Endothelial cell of umbilical vein (primary cell): ENCODE results near the gene MCM6. TPM values are rescaled to one million over a fixed set of nuclear protein-coding genes. Genes with fewer than 3 reads are reported as not detected.

ENCODE experiments used
- BruUV-seq: library from RNA; stranded (reverse); fragments of 400-500 nt; replicated peaks from 2 replicates; lab custom pipeline; 2021; lab: Mats Ljungman, UMichigan
- CTCF ChIA-PET: fragments of 300-600, 350-600 bp; sonication (Branson Sonifier 250); formaldehyde crosslinking; loops from one replicate; lab custom pipeline; 2021; ENCODE audit warnings: antibody characterized with exemption, inconsistent platforms; lab: Charles Lee
- POLR2A ChIA-PET: fragments of 300-600, 350-600 bp; sonication (Branson Sonifier 250); formaldehyde crosslinking; loops from one replicate; lab custom pipeline; 2021; ENCODE audit warnings: antibody characterized with exemption, inconsistent platforms; lab: Charles Lee
- DNase-seq: peaks from one replicate; pipeline ENCODE4 v3.0.0-alpha.2; 2011; ENCODE audit warnings: low read depth, low spot score
- FAIRE-seq: peaks from 2 replicates; lab custom pipeline; 2011; peaks lifted over from hg19 to GRCh38; lab: Jason Lieb, UNC
- H2AFZ ChIP-seq: 2 replicates; pipeline ENCODE4 v1.6.0; 2012; ENCODE audit warnings: low read depth, low read length, control low read depth, inconsistent platforms
- H3K27ac ChIP-seq: 2 replicates; pipeline ENCODE4 v1.5.1; 2011; ENCODE audit warnings: low read depth, mild to moderate bottlenecking, control low read depth, low read length, moderate library complexity; ENCODE audit not compliant: insufficient read depth
- H3K27me3 ChIP-seq, 2 experiments: 2 replicates each; pipeline versions ENCODE4 v1.6.0 to v1.6.1; 2011; ENCODE audit warnings: low read length in 2 of 2, mixed read lengths in 1 of 2; ENCODE audit not compliant: control insufficient read depth in 2 of 2, insufficient read depth in 2 of 2
- H3K36me3 ChIP-seq, 2 experiments: 2 replicates in 1 of 2; 3 replicates in 1 of 2; pipeline ENCODE4 v1.5.1; 2011; ENCODE audit warnings: low read length in 2 of 2, mild to moderate bottlenecking in 1 of 2, moderate library complexity in 1 of 2; ENCODE audit not compliant: control insufficient read depth in 2 of 2, insufficient read depth in 2 of 2; ENCODE audit errors: extremely low read depth in 1 of 2
- H3K4me1 ChIP-seq: 3 replicates; pipeline ENCODE4 v1.5.1; 2011; ENCODE audit warnings: mild to moderate bottlenecking, low read length; ENCODE audit not compliant: control insufficient read depth, insufficient read depth; ENCODE audit errors: extremely low read depth
- H3K4me2 ChIP-seq: 2 replicates; pipeline ENCODE4 v1.6.1; 2011; ENCODE audit warnings: low read length, control low read depth, mixed read lengths; ENCODE audit not compliant: insufficient read depth
- H3K4me3 ChIP-seq, 3 experiments: fragments of 200-600 bp in 1 of 3; sonication (generic), shearing (Covaris generic) in 1 of 3; replicated peaks in 1 of 3; 2 replicates each; pipeline ENCODE4 v1.5.1; 2011 to 2016; ENCODE audit warnings: control low read depth in 3 of 3, low read length in 3 of 3, mild to moderate bottlenecking in 2 of 3, inconsistent platforms in 1 of 3, low read depth in 1 of 3, moderate library complexity in 1 of 3; ENCODE audit not compliant: insufficient read depth in 1 of 3
- H3K79me2 ChIP-seq: 2 replicates; pipeline ENCODE4 v1.6.0; 2012; ENCODE audit warnings: low read length, inconsistent platforms; ENCODE audit not compliant: control insufficient read depth, insufficient read depth
- H3K9ac ChIP-seq: replicated peaks from 2 replicates; pipeline ENCODE3; 2011; ENCODE audit warnings: low read length, control low read depth; ENCODE audit not compliant: insufficient read depth; ENCODE audit errors: extremely low read depth
- H3K9me1 ChIP-seq: replicated peaks from 3 replicates; pipeline ENCODE4 v1.6.0; 2011; ENCODE audit warnings: mild to moderate bottlenecking, low read length; ENCODE audit not compliant: control insufficient read depth, insufficient read depth; ENCODE audit errors: extremely low read depth
- H3K9me3 ChIP-seq: replicated peaks from 2 replicates; pipeline ENCODE4 v1.5.1; 2012; ENCODE audit warnings: low read length, inconsistent platforms; ENCODE audit not compliant: control insufficient read depth, insufficient read depth
- H4K20me1 ChIP-seq: replicated peaks from 2 replicates; pipeline ENCODE3; 2011; ENCODE audit warnings: mild to moderate bottlenecking, low read length; ENCODE audit not compliant: control insufficient read depth, insufficient read depth; ENCODE audit errors: extremely low read depth
- CTCF ChIP-seq, 2 donors: IDR thresholded peaks; 1 replicate in 1 of 2; 2 replicates in 1 of 2; pipeline ENCODE4 v1.5.1; 2011; ENCODE audit warnings: low read length in 2 of 2, mild to moderate bottlenecking in 2 of 2, moderate library complexity in 2 of 2, control low read depth in 1 of 2, inconsistent platforms in 1 of 2, low read depth in 1 of 2; ENCODE audit not compliant: insufficient read depth in 1 of 2; ENCODE audit errors: extremely low read depth in 1 of 2
- EZH2 ChIP-seq: IDR thresholded peaks from 2 replicates; pipeline ENCODE4 v1.6.1; 2012; ENCODE audit warnings: borderline replicate concordance, low read depth, mild to moderate bottlenecking, moderate library complexity, low read length, inconsistent platforms; ENCODE audit not compliant: severe bottlenecking
- FOS ChIP-seq: IDR thresholded peaks from 2 replicates; pipeline ENCODE4 v1.6.1; 2011; ENCODE audit warnings: mild to moderate bottlenecking, low read length, moderate library complexity, borderline replicate concordance; ENCODE audit not compliant: insufficient read depth
- GATA2 ChIP-seq: IDR thresholded peaks from 2 replicates; pipeline ENCODE4 v1.7.0; 2011; ENCODE audit warnings: low read depth, mild to moderate bottlenecking, moderate library complexity, mixed read lengths, low read length; ENCODE audit not compliant: insufficient read length, insufficient read depth
- JUN ChIP-seq: IDR thresholded peaks from 2 replicates; pipeline ENCODE4 v1.6.1; 2011; ENCODE audit warnings: borderline replicate concordance, low read depth; ENCODE audit not compliant: insufficient read length, insufficient read depth
- MAX ChIP-seq: IDR thresholded peaks from 2 replicates; pipeline ENCODE4 v1.6.1; 2011; ENCODE audit not compliant: insufficient read depth, insufficient read length
- MYC ChIP-seq: IDR thresholded peaks from one replicate; pipeline ENCODE4 v1.6.1; 2011; ENCODE audit warnings: mild to moderate bottlenecking, low read depth, low read length
- POLR2A ChIP-seq: IDR thresholded peaks from 2 replicates; pipeline ENCODE4 v1.6.1; 2012; ENCODE audit warnings: low read depth, mild to moderate bottlenecking, control low read depth, low read length
- POLR2AphosphoS5 ChIP-seq: IDR thresholded peaks from 2 replicates; pipeline ENCODE4 v1.6.1; 2012; ENCODE audit warnings: low read depth, mild to moderate bottlenecking, control low read depth, low read length, moderate library complexity; ENCODE audit not compliant: insufficient read depth
- dilution Hi-C: fragments of 300-500 bp; cut with MboI; formaldehyde crosslinking; loops from one replicate; pipeline ENCODE4 v1.15.0; 2019; ENCODE audit warnings: low sequenced_read_pairs; ENCODE audit not compliant: extremely low pct_ligation_motif_present
- intact Hi-C: fragments of 100-400 bp; cut with micrococcal nuclease; formaldehyde crosslinking; loops from one replicate; pipeline ENCODE4 v1.10.0; 2022
- polyA plus RNA-seq, 4 experiments: library from polyadenylated mRNA; depleted of rRNA in 3 of 4; stranded (reverse) in 3 of 4; unstranded in 1 of 4; fragments of >200 nt; gene quantifications; 2 replicates each; pipeline versions ENCODE4 v1.2.1 to v1.2.3, GENCODE V29; 2011 to 2012; ENCODE audit warnings: missing spikeins in 1 of 4
- total RNA-seq: library from RNA; stranded (reverse); gene quantifications from 2 replicates; pipeline ENCODE4 v1.2.3, GENCODE V29; 2021

The MCM6 gene
- total and polyA plus RNA-seq, 2 donors (not counting 3 experiments of a cell fraction or from before 2014, with no cell fraction given) = 20.6 to 52.6 TPM

GRCh38 chr2:135890835-135891234, 14.6 kb upstream of the MCM6 start:
- no peak for FAIRE-seq
- Histone ChIP-seq H3K27me3 (peaks cover 0 to 4% of the 10 kb centered on the region in 2 experiments), H3K79me2 (no peaks in the 10 kb centered on the region), H3K9me1 (no peaks in the 10 kb centered on the region), H3K36me3 (no peaks in the 10 kb centered on the region), H3K27ac (no peak overlapping the region), H2AFZ (no peak overlapping the region), H3K4me1 (no peaks in the 10 kb centered on the region), H3K9me3 (no peaks in the 10 kb centered on the region), H3K4me2 (no peak overlapping the region), H3K9ac (no peak overlapping the region), H3K4me3 (no peak overlapping the region), H4K20me1 (no peaks in the 10 kb centered on the region)
- TF ChIP-seq JUN (no peak), FOS (no peak), CTCF (IDR thresholded peaks at IDR 0.05; ENCODE audit: extremely low read depth in 1 of 2, insufficient read depth in 1 of 2, low read depth in 1 of 2, low read length in 2 of 2) (no peak), POLR2AphosphoS5 (no peak), GATA2 (no peak), MYC (no peak), POLR2A (no peak), EZH2 (no peak), MAX (no peak)
- dilution Hi-C loops (no loop called here), intact Hi-C loops (no loop called here)
- no TSS peak for BruUV-seq
- DNase-seq = no peak
- ChIA-PET POLR2A (no interaction called here), CTCF (no interaction called here)
